HUES48 (cell line): Measurements from ENCODE around the gene RNU6-9.

Source experiments
- H3K27ac ChIP-seq: one replicate; pipeline ENCODE4 v1.7.0; 2013; ENCODE audit warnings: low read depth, low read length, inconsistent platforms
- H3K27me3 ChIP-seq: 2 replicates; pipeline ENCODE4 v1.6.1; 2013; ENCODE audit warnings: mild to moderate bottlenecking, low read length; ENCODE audit not compliant: control insufficient read depth, insufficient read depth
- H3K36me3 ChIP-seq: 2 replicates; pipeline ENCODE4 v1.6.1; 2013; ENCODE audit warnings: low read length; ENCODE audit not compliant: control insufficient read depth, insufficient read depth
- H3K4me1 ChIP-seq: 2 replicates; pipeline ENCODE4 v1.6.1; 2013; ENCODE audit warnings: mild to moderate bottlenecking, low read length; ENCODE audit not compliant: control insufficient read depth, insufficient read depth
- H3K4me3 ChIP-seq: 2 replicates; pipeline ENCODE4 v1.5.1; 2013; ENCODE audit warnings: mild to moderate bottlenecking, low read depth, low read length
- H3K9ac ChIP-seq: 2 replicates; pipeline ENCODE4 v1.6.1; 2013; ENCODE audit warnings: mild to moderate bottlenecking, low read depth, low read length, moderate library complexity
- H3K9me3 ChIP-seq: 2 replicates; pipeline ENCODE4 v1.6.1; 2013; ENCODE audit warnings: low read length; ENCODE audit not compliant: control insufficient read depth, insufficient read depth

Gene RNU6-9

DNA sequence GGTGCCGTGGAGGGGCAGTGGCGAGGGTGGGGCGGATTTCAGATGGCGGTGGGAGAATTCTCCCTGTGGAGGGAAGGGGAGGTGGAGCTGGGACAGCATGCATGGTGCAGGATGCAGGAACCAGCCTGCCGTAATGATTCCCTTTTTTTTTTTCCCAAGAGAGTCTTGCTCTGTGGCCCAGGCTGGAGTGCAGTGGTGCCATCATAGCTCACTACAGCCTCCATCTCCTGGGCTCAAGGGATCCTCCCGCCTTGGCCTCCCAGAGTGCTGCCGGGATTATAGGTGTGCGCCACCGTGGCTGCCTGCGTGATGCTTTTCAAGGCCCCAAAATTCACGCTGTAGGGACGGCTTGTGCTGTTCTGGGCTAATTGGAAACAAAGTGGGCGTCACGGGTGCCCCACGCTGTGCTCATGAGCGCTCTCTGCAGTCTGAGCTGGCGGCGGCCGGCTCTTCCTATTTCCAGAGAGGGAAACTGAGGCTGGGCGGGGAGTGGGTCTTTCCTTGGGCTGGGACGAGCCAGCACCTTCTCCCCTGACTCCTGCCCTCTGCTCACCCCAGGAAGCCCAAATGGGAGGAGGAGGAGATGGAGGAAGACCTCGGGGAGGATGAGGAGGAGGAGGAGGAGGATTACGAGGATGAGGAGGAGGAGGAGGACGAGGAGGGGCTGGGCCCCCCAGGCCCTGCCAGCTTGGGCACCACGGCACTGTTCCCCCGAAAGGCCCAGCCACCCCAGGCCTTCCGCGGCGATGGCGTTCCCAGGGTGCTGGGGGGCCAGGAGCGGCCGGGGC, 38.8 kb downstream of the RNU6-9 start:
- Histone ChIP-seq H3K9ac (no peak overlapping the region), H3K27ac (no peak overlapping the region), H3K4me1 (peaks cover 8% of the 10 kb centered on the region; the same call in 1 of the 2 replicates), H3K27me3 (no peaks in the 10 kb centered on the region), H3K36me3 (peaks cover 31% of the 10 kb centered on the region), H3K9me3 (no peaks in the 10 kb centered on the region), H3K4me3 (no peak overlapping the region)

DNA sequence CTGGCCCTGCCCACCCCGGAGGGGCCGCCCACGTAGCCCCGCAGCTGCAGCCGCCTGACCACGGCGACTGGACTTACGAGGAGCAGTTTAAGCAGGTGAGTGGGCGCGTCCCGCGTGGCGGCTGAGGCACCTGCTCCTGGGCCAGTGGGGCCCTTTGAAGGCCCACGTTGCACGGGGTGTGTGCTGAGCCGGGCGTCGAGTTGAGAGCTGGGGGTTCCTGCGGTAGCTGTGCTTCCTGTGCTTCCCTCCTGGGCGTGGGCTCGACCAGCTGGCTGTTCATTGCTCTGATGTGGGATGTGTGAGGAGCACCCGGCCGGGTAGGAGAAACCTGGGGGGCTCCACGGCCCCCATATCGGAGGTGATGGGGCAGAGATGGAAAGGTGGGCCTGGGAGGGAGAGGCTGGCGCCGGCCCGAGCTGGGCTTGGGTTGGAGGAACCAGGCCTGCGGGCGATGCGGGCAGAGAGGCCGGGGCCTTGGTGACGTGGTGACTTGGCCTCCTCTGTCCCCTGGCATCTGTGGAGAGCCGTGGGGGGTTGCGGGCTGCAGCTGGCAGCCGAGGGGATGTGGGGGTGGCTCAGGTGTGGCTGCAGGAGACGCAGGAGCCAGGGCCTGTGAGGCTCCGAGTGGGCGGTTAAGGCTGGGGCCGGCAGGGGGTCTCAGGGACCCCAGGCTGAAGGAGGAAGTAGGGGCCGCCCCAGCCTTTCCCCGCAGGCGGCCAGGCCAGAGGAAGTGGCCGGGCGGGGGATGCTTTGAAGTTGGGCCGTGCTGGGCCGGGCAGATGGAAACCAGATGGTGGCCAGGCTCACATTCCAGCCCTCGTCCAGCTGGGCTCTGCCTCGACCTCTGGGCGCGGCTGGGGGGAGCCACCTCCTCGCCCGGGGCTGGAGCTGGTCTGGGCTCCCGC, 39.6 kb downstream of the RNU6-9 start:
- peaks cover 36% of the 10 kb centered on the region for H3K36me3 ChIP-seq
- no peak overlapping the region for H3K9ac ChIP-seq

DNA sequence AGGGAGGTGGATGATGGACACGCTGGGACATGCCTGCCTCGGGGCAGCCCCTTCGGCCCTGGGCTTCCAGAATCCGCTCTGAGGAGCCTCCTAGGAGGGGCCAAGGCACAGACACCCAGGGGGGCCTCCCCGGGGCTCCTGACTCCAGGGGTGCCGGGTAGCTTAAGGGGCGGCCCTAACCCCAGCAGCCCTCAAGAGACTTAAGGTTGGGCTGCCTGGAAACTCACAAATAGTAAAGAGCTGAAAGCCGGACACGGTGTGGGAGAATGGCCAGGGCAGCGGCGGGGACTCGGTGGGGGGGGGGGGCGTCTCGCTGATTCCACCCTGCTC, 40.2 kb downstream of the RNU6-9 start:
- H3K27ac ChIP-seq: peak overlapping the region; percentile 67
- no peaks in the 10 kb centered on the region for H3K9me3 ChIP-seq
- H3K36me3 ChIP-seq: peaks cover 36% of the 10 kb centered on the region
- H3K4me1 ChIP-seq: peaks cover 8% of the 10 kb centered on the region; the same call in 1 of the 2 replicates
- no peak overlapping the region for H3K4me3 ChIP-seq
- no peak overlapping the region for H3K9ac ChIP-seq
- H3K27me3 ChIP-seq: no peaks in the 10 kb centered on the region

More for the DNA sequence above, 39.6 kb downstream of the RNU6-9 start:
- no peak overlapping the region for H3K4me3 ChIP-seq
- no peaks in the 10 kb centered on the region for H3K9me3 ChIP-seq
- peak overlapping the region; percentile 67 for H3K27ac ChIP-seq
- no peaks in the 10 kb centered on the region for H3K27me3 ChIP-seq
- peaks cover 8% of the 10 kb centered on the region; the same call in 1 of the 2 replicates for H3K4me1 ChIP-seq

DNA sequence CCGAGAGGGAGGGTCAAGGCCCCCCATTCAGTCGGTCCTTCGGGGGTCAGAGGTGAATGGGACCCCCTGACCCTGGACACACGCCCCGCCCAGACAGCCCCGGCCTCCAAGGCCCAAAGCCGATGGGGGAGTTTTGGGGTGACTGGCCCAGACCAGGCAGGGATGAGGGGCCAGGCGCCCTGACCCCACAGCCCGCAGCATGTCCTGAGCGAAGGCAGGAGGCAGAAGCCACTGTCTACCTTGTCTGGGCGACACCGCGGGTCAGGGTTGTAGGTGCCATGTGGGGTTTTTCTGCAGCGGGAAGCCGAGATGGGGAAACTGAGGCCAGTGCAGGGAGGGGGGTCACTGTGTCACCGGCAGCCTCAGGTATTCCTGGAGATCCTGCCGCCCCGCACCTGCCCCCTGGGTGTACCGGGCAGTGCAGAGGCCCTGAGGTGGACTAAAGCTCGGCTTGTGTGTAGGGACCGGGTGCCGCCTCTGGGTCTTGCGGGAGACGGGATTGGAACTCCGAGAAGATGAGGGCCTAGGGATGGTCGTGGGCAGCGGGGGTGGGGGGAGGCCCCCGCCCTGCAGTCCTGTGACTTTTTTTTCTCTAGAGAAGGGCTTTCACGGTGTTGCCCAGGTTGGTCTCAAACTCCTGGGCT, 41.0 kb downstream of the RNU6-9 start:
- Histone ChIP-seq H3K4me1 (peaks cover 8% of the 10 kb centered on the region; the same call in 1 of the 2 replicates), H3K9ac (no peak overlapping the region), H3K9me3 (no peaks in the 10 kb centered on the region), H3K4me3 (no peak overlapping the region), H3K36me3 (peaks cover 33% of the 10 kb centered on the region), H3K27ac (no peak overlapping the region), H3K27me3 (no peaks in the 10 kb centered on the region)

DNA sequence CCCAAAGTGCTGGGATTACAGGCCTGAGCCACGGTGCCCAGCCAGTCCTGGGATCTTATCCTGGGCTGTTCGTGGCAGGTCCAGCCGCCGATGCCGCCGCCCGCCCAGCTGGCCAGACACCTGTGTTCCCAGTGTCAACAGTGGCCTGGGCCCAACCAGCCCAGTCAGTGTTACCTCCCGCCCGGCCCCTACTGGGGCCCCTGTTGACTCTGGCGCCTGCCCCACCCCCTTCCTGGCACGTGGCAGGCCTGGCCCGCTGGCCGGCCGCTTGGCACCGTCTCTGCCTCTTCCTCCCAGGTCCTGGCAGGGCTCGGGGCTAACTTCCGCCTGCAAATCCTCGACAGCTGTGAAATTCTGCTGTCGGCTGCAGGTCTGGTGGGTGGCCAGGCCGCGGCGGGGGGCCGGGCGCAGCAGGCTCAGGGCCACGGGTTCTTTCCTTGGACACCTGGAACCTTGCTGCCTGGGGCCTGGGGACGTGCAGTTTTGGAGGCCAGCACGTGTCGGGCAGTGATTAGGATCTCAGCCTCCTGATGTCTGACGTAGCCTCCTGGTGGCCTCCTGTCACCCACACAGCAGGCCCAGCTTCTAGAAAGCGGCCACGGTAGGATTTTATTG, 41.7 kb downstream of the RNU6-9 start:
- no peak overlapping the region for H3K27ac ChIP-seq
- H3K36me3 ChIP-seq: peaks cover 36% of the 10 kb centered on the region
- no peak overlapping the region for H3K4me3 ChIP-seq
- H3K4me1 ChIP-seq: peaks cover 8% of the 10 kb centered on the region; the same call in 1 of the 2 replicates
- H3K9me3 ChIP-seq: no peaks in the 10 kb centered on the region
- H3K27me3 ChIP-seq: no peaks in the 10 kb centered on the region
- H3K9ac ChIP-seq: no peak overlapping the region

DNA sequence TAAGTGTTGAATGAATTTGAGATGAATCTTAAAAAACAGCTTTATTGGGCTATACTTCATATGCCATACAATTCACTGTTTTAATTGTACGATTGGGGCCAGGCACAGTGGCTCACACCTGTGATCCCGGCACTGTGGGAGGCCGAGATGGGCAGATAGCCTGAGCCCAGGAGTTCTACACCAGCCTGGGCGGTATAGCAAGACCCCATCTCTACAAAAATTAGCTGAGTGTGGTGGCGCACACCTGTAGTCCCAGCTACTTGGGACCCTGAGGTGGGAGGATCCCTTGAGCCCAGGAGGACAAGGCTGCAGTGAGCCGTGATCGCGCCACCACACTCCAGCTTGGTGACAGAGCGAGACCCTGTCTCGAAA, 42.9 kb downstream of the RNU6-9 start:
- Histone ChIP-seq H3K4me3 (no peak overlapping the region), H3K9ac (no peak overlapping the region), H3K27ac (no peak overlapping the region), H3K9me3 (no peaks in the 10 kb centered on the region), H3K27me3 (no peaks in the 10 kb centered on the region), H3K36me3 (peaks cover 29% of the 10 kb centered on the region), H3K4me1 (peaks cover 8% of the 10 kb centered on the region; the same call in 1 of the 2 replicates)

DNA sequence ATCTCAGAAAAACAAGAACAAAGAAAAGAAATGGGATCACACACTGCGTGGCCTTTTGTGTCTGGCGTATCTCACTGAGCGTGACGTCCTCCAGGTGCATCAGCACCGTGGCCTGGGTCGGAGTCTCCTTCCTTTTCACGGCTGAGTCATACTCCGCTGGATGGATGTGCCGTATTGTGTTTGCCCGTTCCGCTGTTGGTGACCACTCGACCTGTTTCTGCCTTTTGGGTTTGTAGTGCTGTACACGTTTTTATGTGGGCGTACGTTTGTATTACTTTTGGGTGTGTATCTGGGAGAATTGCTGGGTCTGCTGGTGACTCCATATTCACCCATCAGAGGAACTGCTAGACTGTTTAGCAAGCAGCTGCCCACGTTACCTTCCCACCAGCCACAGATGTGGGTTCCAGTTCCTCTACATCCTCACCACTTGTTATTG, 44.0 kb downstream of the RNU6-9 start:
- H3K4me3 ChIP-seq: no peak overlapping the region
- peaks cover 8% of the 10 kb centered on the region; the same call in 1 of the 2 replicates for H3K4me1 ChIP-seq
- no peak overlapping the region for H3K27ac ChIP-seq
- H3K9me3 ChIP-seq: no peaks in the 10 kb centered on the region
- no peaks in the 10 kb centered on the region for H3K27me3 ChIP-seq
- H3K9ac ChIP-seq: no peak overlapping the region
- H3K36me3 ChIP-seq: peaks cover 29% of the 10 kb centered on the region

DNA sequence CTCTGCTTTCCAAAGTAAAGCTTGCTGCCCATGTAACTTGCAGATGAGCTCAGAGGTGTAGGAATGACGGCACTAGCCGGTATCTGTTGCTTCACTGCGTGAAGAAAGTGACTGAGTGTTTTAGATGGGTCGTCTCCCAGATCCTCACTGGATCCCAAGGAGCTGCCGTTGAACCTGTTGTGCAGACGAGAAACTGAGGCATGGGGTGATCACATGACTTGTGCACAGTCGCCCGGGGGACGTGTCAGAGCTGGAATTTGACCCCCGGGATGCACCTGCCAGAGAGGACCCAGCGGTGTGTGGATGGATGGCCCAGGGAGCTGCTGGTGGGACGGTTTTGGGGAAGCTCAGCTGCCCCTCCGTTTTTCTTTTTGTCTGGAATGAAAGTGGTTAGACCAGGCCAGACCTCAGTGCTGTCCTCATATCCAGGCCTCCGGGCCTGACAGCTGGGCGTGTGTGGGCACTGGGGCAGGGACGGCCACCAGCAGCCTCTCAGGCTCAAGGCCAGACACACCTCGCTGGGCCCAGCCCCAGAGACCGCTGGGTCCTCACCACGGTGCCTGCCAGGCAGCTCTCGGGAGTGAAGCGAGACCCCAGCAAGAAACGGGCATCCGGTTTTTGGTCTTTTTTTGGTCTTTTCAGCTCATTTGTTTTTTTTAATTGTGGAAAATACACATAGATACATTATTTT, 45.1 kb downstream of the RNU6-9 start:
- H3K4me1 ChIP-seq: no peaks in the 10 kb centered on the region
- H3K27ac ChIP-seq: no peak overlapping the region
- H3K36me3 ChIP-seq: peaks cover 25% of the 10 kb centered on the region
- H3K9me3 ChIP-seq: no peaks in the 10 kb centered on the region
- no peak overlapping the region for H3K9ac ChIP-seq
- no peaks in the 10 kb centered on the region for H3K27me3 ChIP-seq
- H3K4me3 ChIP-seq: no peak overlapping the region

DNA sequence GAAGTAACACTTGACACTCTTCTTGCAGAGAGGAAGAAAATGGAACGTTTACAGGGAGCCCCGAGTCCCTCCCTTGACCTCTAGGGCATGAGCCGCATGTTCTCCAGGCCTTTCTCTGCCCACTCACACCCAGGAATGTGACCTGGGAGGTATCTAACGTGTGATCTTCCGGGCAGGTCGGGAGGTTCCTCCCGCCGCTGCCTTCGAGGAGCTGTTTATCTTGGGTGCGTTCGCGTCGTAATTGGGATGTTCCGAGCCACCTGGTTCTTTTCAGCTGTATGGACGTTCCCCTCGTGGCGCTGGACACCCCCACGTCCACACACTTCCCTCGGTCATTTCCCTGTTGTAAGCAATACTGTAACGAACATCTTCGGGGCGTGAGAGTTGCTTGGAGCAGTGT, 46.2 kb downstream of the RNU6-9 start:
- Histone ChIP-seq H3K4me1 (no peaks in the 10 kb centered on the region), H3K9me3 (no peaks in the 10 kb centered on the region), H3K27me3 (no peaks in the 10 kb centered on the region), H3K4me3 (no peak overlapping the region), H3K9ac (no peak overlapping the region), H3K36me3 (peaks cover 25% of the 10 kb centered on the region), H3K27ac (no peak overlapping the region)

DNA sequence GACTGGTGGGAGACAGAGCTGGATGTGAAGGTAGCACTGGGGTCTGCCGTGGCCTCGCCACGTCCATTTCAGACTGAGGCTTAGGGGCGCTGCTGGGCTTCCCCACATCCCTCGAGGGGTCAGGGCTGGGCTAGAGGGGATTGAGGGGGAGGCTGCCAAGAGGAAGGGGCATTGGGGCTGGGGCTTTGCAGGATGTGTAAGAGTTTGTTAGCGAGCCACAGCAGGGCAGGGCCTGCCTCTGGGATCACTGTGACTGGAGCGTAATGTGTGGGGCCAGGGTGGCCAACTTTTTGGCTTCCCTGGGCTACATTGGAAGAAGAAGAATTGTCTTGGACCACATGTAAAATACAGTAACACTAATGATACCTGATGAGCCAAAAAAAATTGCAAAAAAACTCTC, 46.6 kb downstream of the RNU6-9 start:
- no peaks in the 10 kb centered on the region for H3K4me1 ChIP-seq
- H3K9ac ChIP-seq: no peak overlapping the region

More for the DNA sequence above, 46.6 kb downstream of the RNU6-9 start:
- H3K27ac ChIP-seq: no peak overlapping the region
- no peaks in the 10 kb centered on the region for H3K27me3 ChIP-seq
- no peaks in the 10 kb centered on the region for H3K9me3 ChIP-seq
- no peak overlapping the region for H3K4me3 ChIP-seq
- H3K36me3 ChIP-seq: peaks cover 25% of the 10 kb centered on the region
